OCI-LY1 (cell line): ENCODE measurements around the gene ARHGAP28.
"Not testable (repeated sequence)": the region's sequence is repeated elsewhere in the genome, so short reads cannot be mapped to it uniquely, and the experiment has no call there.

Experiments used
- EZH2 ChIP-seq: fragments of 200-600 bp; sonication (generic), shearing (Covaris generic); IDR thresholded peaks from 2 replicates; pipeline ENCODE4 v1.8.0; 2017; ENCODE audit warnings: borderline replicate concordance, mixed run types, mild to moderate bottlenecking, antibody characterized with exemption, low read length, moderate library complexity, mixed read lengths
- TF ChIP-seq, protein P1 (sequence below): fragments of 200-600 bp; sonication (generic), shearing (Covaris generic); IDR thresholded peaks from 2 replicates; pipeline ENCODE4 v1.5.1; 2017; ENCODE audit warnings: mild to moderate bottlenecking, antibody characterized with exemption, low read length, moderate library complexity, mixed read lengths

DNA sequence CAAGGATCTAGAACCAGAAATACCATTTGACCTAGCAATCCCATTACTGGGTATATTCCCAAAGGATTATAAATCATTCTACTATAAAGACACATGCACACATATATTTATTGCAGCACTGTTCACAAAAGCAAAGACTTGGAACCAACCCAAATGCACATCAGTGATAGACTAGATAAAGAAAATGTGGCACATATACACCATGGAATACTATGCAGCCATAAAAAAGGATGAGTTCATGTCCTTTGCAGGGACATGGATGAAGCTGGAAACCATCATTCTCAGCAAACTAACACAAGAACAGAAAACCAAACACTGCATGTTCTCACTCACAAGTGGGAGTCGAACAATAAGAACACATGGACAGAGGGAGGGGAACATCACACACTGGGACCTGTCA, 70.8 kb downstream of the ARHGAP28 start:
- TF ChIP-seq, protein P1, sequence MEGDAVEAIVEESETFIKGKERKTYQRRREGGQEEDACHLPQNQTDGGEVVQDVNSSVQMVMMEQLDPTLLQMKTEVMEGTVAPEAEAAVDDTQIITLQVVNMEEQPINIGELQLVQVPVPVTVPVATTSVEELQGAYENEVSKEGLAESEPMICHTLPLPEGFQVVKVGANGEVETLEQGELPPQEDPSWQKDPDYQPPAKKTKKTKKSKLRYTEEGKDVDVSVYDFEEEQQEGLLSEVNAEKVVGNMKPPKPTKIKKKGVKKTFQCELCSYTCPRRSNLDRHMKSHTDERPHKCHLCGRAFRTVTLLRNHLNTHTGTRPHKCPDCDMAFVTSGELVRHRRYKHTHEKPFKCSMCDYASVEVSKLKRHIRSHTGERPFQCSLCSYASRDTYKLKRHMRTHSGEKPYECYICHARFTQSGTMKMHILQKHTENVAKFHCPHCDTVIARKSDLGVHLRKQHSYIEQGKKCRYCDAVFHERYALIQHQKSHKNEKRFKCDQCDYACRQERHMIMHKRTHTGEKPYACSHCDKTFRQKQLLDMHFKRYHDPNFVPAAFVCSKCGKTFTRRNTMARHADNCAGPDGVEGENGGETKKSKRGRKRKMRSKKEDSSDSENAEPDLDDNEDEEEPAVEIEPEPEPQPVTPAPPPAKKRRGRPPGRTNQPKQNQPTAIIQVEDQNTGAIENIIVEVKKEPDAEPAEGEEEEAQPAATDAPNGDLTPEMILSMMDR, result not testable (repeated sequence)
- not testable (repeated sequence) for TF ChIP-seq EZH2
